Aorta (tissue), 5 donors: ENCODE results near the gene USP24. TPM values are rescaled to one million over a fixed set of nuclear protein-coding genes. Genes with fewer than 3 reads are reported as not detected.

ENCODE experiments used
- ATAC-seq: fragments of 200-7000 bp; cut with Tn5 transposase; one replicate; pipeline ENCODE4 v1.9.1; 2022; ENCODE audit warnings: moderate library complexity; ENCODE audit not compliant: low FRiP score
- DNase-seq, 2 donors: peaks; one replicate each; pipeline ENCODE4 v3.0.0-alpha.2; 2020
- H3K27ac ChIP-seq, 2 donors: one replicate each; pipeline ENCODE4 v1.5.1; 2013; ENCODE audit warnings: low read length in 2 of 2, mild to moderate bottlenecking in 2 of 2, moderate library complexity in 2 of 2, control low read depth in 1 of 2, inconsistent platforms in 1 of 2, low read depth in 1 of 2
- H3K27me3 ChIP-seq, 2 donors: one replicate each; pipeline ENCODE4 v1.6.1; 2013; ENCODE audit warnings: control low read depth in 1 of 2, low read length in 1 of 2, mild to moderate bottlenecking in 1 of 2, moderate library complexity in 1 of 2; ENCODE audit not compliant: insufficient read depth in 2 of 2, control insufficient read depth in 1 of 2
- H3K36me3 ChIP-seq, 2 donors: one replicate each; pipeline ENCODE4 v1.6.1; 2013; ENCODE audit warnings: control low read depth in 1 of 2, low read length in 1 of 2, mild to moderate bottlenecking in 1 of 2; ENCODE audit not compliant: insufficient read depth in 2 of 2, control insufficient read depth in 1 of 2
- H3K4me1 ChIP-seq, 2 donors: one replicate each; pipeline ENCODE4 v1.6.1; 2013; ENCODE audit warnings: low read length in 2 of 2, control low read depth in 1 of 2, mild to moderate bottlenecking in 1 of 2, moderate library complexity in 1 of 2; ENCODE audit not compliant: insufficient read depth in 2 of 2, control insufficient read depth in 1 of 2
- H3K4me3 ChIP-seq, 2 donors: one replicate each; pipeline ENCODE4 v1.5.1; 2013; ENCODE audit warnings: low read length in 2 of 2, control low read depth in 1 of 2, mild to moderate bottlenecking in 1 of 2
- H3K9me3 ChIP-seq: one replicate; pipeline ENCODE4 v1.6.1; 2013; ENCODE audit warnings: mild to moderate bottlenecking, low read length; ENCODE audit not compliant: control insufficient read depth
- WGBS, 2 donors: extraction: QIAGEN DNeasy Blood & Tissue Kit; methylation state at CpG; one replicate each; pipeline ENCODE4 v1.1.7; 2013; 5-methylcytosine and 5-hydroxymethylcytosine counted together
- intact Hi-C, 2 donors: fragments of 100-400 bp; cut with DNase I; formaldehyde crosslinking; loops; one replicate each; pipeline versions ENCODE4 v1.14.2 to v1.15.0; 2022
- polyA plus RNA-seq, 2 donors: library from polyadenylated mRNA; stranded (reverse); fragments of 200-250 nt; gene quantifications; one replicate each; pipeline ENCODE4 v1.2.3, GENCODE V29; 2013
- total RNA-seq, 2 donors: library from RNA; stranded (reverse); fragmentation: NEBNext Ultra II Directional; extraction: Animal tissue kit (Norgen Biotek cat#: 25700); gene quantifications; one replicate each; pipeline ENCODE4 v1.2.1, GENCODE V29; 2021
- donor health status: healthy with polysubstance abuse.
- donor health status: Bipolar disorder and iron deficiency.
- donor health status: DM: no; HTN: no; CAD: no.
- donor health status: DM: no; HTN: no; CAD: no.
- donor health status: DM: yes; HTN: yes; CAD: no.

Gene USP24
- total and polyA plus RNA-seq, 4 donors, result 4.4 to 54.4 (median 29.8) TPM

DNA sequence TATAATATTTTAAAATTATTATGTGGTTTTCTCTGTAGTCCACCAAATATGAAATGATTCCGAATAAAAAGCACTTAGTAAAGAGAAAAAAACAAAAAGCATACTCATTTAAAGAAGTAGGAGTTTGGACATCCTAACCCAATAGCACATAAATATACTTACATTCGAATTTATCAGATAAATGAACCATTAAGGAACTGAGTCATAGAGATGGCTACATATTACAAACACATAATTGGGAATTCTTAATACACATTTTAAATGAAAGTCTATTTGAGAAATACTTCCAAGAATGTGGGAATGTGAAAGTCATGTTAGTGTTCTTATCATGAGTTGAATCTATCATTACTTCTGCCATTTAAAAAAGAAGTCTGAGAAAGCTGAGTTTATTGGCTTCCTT is 75.0 kb downstream of the USP24 start:
- Histone ChIP-seq H3K9me3 (no peaks in the 10 kb centered on the region), H3K4me3 (no peak overlapping the region), H3K36me3 (peaks cover 8 to 11% of the 10 kb centered on the region in 2 donors), H3K27me3 (no peaks in the 10 kb centered on the region), H3K4me1 (no peaks in the 10 kb centered on the region), H3K27ac (no peak overlapping the region)
- 80 to 86% methylated on average over 2 of the region's 2 CpGs for WGBS, 2 donors
- intact Hi-C loops, result loop anchor here (1.0 to 10.0 kb wide), 5 partner anchors 75 to 1565 kb away; partner anchors contain the start of gene USP24 (in 1 of the 2)
- DNase-seq (no peak), ATAC-seq (no peak)

DNA sequence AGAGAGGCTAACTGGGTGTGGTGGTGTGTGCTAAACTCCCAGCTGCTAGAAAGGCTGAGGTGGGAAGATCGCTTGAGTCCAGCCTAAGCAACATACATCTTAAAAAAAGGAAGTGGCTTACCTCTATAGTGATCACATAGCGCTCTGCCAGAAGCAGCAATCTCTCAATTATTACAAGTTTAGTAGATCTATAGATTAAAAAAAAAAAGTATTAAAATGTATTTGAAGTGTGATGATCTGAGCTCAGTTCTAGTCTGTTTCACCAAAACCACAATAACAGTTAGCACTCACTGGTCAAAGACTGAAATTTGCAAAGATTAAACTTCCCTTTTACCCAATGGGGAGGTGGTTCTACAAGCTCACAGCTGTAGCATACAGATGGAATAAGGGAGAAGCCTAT is 76.3 kb downstream of the USP24 start:
- DNase-seq (no peak), ATAC-seq (no peak)
- H3K36me3 ChIP-seq, result peaks cover 10 to 11% of the 10 kb centered on the region in 2 donors
- H3K27me3 ChIP-seq, result no peaks in the 10 kb centered on the region
- no peak overlapping the region for H3K4me3 ChIP-seq
- no peaks in the 10 kb centered on the region for H3K4me1 ChIP-seq
- WGBS, 2 donors, result 94 to 96% methylated on average over 2 of the region's 2 CpGs
- no peaks in the 10 kb centered on the region for H3K9me3 ChIP-seq
- no peak overlapping the region for H3K27ac ChIP-seq
- intact Hi-C loops, result loop anchor here in 1 of 2 donors (10.0 kb wide), 1 partner anchor 1686 kb away; no protein-coding TSS in a partner anchor

DNA sequence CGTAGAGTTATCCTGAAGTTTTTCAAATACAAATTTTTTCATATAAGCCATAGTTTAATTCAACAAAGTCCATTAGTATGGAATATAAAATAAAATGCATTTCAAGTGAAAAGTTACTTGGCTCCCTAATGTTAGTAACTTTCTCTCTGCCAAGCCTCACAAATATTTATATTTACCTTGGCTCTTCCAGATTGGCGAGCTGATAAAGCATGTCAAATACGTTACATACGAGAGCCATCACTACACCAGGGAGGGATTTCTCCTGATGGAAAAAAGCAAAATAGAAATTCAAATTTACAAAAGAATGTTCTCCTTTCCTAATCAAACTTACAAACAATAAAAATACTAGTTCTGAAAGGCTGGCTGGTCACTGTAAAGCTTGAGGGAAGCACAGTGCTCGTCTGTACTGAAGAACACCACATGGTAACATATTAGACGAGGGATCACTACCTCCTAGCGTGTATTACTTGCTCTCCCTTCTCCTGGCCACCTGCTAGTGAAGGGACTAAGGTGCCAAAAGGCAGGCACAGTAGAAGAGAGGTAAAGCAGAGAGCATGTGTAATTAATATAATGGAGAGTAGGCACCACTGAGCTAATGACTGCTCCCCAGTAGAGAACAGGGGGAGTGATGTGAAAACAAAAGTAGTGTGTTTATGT is 80.9 kb downstream of the USP24 start:
- Histone ChIP-seq H3K9me3 (no peaks in the 10 kb centered on the region), H3K4me1 (no peaks in the 10 kb centered on the region), H3K36me3 (peaks cover 11% of the 10 kb centered on the region in 2 donors), H3K27me3 (no peaks in the 10 kb centered on the region), H3K4me3 (no peak overlapping the region), H3K27ac (peak overlapping the region in 1 of 2 donors; percentile 51)
- 35 to 44% methylated on average over 7 of the region's 7 CpGs for WGBS, 2 donors
- no peak for DNase-seq
- intact Hi-C loops, result loop anchor here in 1 of 2 donors (10.0 kb wide), 1 partner anchor 1691 kb away; no protein-coding TSS in a partner anchor
- ATAC-seq, result no peak

DNA sequence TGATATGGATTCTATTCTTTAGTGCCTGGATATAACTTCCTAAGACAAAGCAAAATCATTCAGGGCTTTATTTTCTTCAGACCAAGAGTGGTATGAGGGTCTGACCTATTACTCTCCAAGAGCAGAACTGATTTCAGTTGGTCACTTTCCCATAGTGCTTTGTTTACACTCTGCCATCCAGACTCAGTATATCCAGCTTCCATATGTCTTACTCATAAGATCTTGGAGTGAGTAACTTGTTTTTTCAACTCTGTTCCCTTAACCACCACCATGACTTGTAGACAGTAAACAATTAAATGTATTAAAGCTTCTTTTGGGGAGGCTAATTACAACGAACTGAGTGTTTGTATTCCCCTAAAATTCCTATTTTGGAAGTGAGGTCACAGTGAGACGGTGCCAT is 83.4 kb downstream of the USP24 start:
- Histone ChIP-seq H3K4me3 (no peak overlapping the region), H3K4me1 (no peaks in the 10 kb centered on the region), H3K9me3 (no peaks in the 10 kb centered on the region), H3K27ac (no peak overlapping the region), H3K27me3 (no peaks in the 10 kb centered on the region), H3K36me3 (peaks cover 4 to 14% of the 10 kb centered on the region in 2 donors)
- DNase-seq (no peak), ATAC-seq (no peak)
- intact Hi-C loops, result loop anchor here in 1 of 2 donors (10.0 kb wide), 1 partner anchor 1693 kb away; no protein-coding TSS in a partner anchor
- 72 to 77% methylated on average over 2 of the region's 2 CpGs for WGBS, 2 donors

DNA sequence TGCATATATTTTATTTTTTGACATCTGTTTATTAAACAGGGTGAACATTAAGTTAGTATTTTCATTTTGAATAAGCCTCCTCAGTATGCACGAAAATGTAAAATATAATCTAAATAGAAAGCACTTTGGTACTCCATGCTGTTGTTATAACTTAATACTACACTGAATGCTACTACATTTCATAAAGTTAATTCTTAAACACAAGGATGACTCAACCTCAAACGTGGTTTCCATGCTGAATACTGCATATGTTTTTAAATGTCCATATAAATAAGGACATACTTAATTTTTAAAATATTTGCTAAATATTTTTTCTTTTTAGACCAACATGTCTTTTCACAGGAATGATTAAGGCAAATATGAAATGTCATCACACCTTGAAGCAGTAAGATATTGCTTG is 83.9 kb downstream of the USP24 start:
- no peak for DNase-seq
- H3K9me3 ChIP-seq, result no peaks in the 10 kb centered on the region
- H3K4me3 ChIP-seq, result no peak overlapping the region
- WGBS, 2 donors, result 81 to 82% methylated on average over 2 of the region's 2 CpGs
- no peaks in the 10 kb centered on the region for H3K27me3 ChIP-seq
- ATAC-seq, result no peak
- peaks cover 0 to 11% of the 10 kb centered on the region in 2 donors for H3K36me3 ChIP-seq
- H3K27ac ChIP-seq, result no peak overlapping the region
- intact Hi-C loops, result loop anchor here in 1 of 2 donors (10.0 kb wide), 1 partner anchor 1694 kb away; no protein-coding TSS in a partner anchor
- no peaks in the 10 kb centered on the region for H3K4me1 ChIP-seq

DNA sequence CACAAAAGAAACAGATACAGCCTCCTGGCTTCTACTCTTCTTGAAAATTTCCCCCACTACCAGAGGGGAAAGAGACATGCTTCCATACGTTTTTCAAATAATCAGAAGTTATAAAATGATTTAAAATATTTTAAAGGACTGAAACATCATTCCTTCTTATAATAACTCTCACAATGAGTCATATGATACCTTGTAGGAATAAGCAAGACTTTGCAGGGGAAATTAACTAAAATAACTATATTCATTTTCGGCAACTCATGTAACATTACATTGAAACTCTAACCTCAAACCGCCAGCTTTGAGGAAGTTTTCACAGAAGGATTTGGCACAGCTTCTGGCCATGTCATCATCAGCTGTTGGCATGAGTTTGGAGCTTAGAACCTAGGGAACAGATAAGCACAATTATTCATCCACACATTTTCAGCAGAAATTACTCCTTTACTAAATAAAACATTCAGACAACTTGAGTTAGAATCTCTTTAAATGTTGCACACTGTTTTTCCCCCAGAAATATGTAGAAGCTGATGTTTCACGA is 85.9 kb downstream of the USP24 start:
- ATAC-seq (no peak), DNase-seq (peak in 1 of 2 donors; percentile 82)
- H3K36me3 ChIP-seq, result peaks cover 3 to 9% of the 10 kb centered on the region in 2 donors
- H3K27ac ChIP-seq, result no peak overlapping the region
- H3K27me3 ChIP-seq, result no peaks in the 10 kb centered on the region
- H3K4me3 ChIP-seq, result no peak overlapping the region
- WGBS, 2 donors, result 11% methylated on average over 4 of the region's 4 CpGs
- intact Hi-C loops, result no loop called here
- H3K9me3 ChIP-seq, result no peaks in the 10 kb centered on the region
- H3K4me1 ChIP-seq, result no peaks in the 10 kb centered on the region

DNA sequence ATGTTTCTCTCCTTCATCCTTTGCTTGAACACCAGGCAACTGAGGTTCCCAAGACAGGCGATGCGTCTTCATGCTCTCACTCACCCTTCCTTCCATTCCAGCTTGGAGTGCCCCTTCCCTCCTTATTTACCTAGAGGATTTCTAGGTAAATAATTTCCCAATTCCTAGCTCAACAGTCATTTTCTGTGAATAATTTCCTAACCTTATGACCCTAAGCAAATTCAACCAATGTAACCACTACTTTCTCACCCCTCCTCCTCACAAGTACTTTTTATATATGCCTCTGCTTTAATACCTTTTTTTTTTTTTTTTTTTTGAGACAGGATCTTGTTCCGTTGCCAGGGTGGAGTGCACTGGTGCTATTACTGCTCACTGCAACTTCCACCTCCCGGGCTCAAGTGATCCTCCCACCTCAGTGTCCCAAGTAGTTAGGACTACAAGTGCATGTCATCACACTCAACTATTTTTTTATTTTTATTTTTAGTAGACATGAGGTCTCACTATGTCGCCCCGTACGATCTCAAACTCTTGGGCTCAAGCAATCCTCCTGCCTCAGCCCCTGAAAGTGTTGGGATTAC is 86.7 kb downstream of the USP24 start:
- ATAC-seq, result no peak
- H3K4me1 ChIP-seq, result no peaks in the 10 kb centered on the region
- DNase-seq, result no peak
- H3K36me3 ChIP-seq, result peaks cover 3 to 7% of the 10 kb centered on the region in 2 donors
- WGBS, 2 donors, result 96 to 97% methylated on average over 7 of the region's 7 CpGs
- no peak overlapping the region for H3K27ac ChIP-seq
- H3K9me3 ChIP-seq, result no peaks in the 10 kb centered on the region
- no peak overlapping the region for H3K4me3 ChIP-seq
- no peaks in the 10 kb centered on the region for H3K27me3 ChIP-seq
- intact Hi-C loops, result no loop called here

DNA sequence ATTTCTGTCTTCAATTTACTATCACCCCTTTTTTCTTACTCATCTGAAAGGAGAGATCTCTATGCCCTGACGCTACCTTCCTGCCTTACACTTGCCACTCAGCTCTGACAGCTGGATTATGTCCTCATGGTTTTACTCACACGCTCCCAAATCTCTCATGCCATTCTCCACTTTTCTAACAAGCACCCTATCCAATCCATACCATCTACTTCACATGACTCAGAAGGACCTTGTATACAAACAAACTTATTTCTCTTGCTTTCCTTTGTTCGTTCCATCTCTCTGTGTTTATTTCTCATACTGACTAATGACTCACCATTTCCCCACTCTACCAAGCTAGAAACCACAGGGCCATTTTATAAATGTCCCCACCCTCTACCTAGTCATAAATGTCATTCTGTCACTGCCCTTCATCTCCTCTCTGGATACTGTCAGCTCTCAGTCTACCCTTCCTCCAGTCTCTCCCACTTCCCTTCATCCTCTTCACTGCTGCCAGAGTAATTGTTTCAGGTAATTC is 87.3 kb downstream of the USP24 start:
- Histone ChIP-seq H3K27me3 (no peaks in the 10 kb centered on the region), H3K4me1 (no peaks in the 10 kb centered on the region), H3K4me3 (no peak overlapping the region), H3K36me3 (peaks cover 3 to 11% of the 10 kb centered on the region in 2 donors), H3K9me3 (no peaks in the 10 kb centered on the region), H3K27ac (no peak overlapping the region)
- intact Hi-C loops, result no loop called here
- no peak for ATAC-seq
- 97 to 98% methylated on average over 3 of the region's 3 CpGs for WGBS, 2 donors
- no peak for DNase-seq
